Activated CD4-positive, alpha-beta memory T cell treated with anti-CD3 and anti-CD28 coated beads for 36 hours (primary cell): Measurements from ENCODE around the gene SETD1B. TPM values are rescaled to one million over a fixed set of nuclear protein-coding genes. Genes with fewer than 3 reads are reported as not detected.

Experiments
- CTCF ChIA-PET: fragments of 350-600 bp; sonication (Branson Sonifier 250); formaldehyde crosslinking; loops from one replicate; lab custom pipeline; 2021; ENCODE audit warnings: antibody characterized with exemption, inconsistent platforms; lab: Charles Lee
- POLR2A ChIA-PET: fragments of 350-600 bp; sonication (Branson Sonifier 250); formaldehyde crosslinking; loops from one replicate; lab custom pipeline; 2021; ENCODE audit warnings: antibody characterized with exemption; lab: Charles Lee
- DNase-seq: peaks from one replicate; pipeline ENCODE4 v3.0.0-alpha.2; 2020
- H3K27ac Mint-ChIP-seq: one replicate; pipeline ENCODE4 v1.8.0; 2021; ENCODE audit warnings: mixed read lengths
- H3K27me3 Mint-ChIP-seq: one replicate; pipeline ENCODE4 v1.8.0; 2021; ENCODE audit warnings: mixed read lengths
- H3K36me3 Mint-ChIP-seq: one replicate; pipeline ENCODE4 v1.8.0; 2021; ENCODE audit warnings: mixed read lengths
- H3K4me1 Mint-ChIP-seq: one replicate; pipeline ENCODE4 v1.8.0; 2021; ENCODE audit warnings: low read depth, mixed read lengths
- H3K4me3 Mint-ChIP-seq: one replicate; pipeline ENCODE4 v1.8.0; 2021; ENCODE audit warnings: mild to moderate bottlenecking, mixed read lengths
- H3K9me3 Mint-ChIP-seq: one replicate; pipeline ENCODE4 v1.8.0; 2021; ENCODE audit warnings: mixed read lengths
- intact Hi-C: fragments of 100-400 bp; cut with micrococcal nuclease; formaldehyde crosslinking; loops from one replicate; pipeline ENCODE4 v1.15.1; 2023
- total RNA-seq, 2 experiments: library from RNA; stranded (reverse); gene quantifications; one replicate each; pipeline ENCODE4 v1.2.3, GENCODE V29; 2021

The SETD1B gene
- total RNA-seq, 2 experiments from 2014 or later = 14.1 to 15.2 TPM

DNA sequence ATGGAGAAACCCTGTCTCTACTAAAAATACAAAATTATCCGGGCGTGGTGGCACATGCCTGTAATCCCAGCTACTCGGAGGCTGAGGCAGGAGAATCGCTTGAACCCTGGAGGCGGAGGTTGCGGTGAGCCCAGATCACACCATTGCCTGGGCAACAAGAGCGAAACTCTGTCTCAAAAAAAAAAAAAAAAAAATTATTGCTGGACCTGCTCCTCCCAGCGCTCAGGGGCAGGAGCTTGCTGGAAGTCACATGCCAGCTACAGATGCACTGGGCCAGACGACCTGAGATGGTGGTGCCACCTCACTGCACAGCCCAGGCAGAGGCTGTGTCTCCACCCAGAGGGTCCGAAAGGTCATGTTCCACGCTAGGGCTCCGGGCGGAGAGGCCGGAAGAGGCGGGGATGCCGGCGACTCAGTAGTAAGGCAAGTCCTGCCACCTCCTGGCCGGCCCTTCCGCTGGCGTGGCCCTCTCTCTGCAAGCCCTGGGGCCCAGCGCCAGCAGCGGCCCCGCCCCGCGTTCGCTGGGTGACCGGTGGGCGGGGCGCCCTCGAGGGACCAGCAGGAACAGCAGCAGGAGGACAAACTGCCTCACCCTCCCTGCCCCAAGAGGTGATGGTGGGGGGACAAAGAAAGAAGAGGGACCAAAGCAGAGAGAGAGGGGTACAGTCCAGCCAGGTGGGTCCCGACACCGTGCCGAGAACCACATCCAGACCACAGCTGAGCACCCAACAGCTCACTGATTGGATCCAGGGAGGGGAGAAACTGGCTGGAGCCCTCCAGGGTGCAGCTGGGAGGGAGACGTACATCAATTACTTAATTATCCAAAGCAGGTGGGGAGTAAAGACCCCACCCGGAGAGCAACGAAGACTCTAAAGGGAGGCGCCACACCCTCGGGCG is 6.7 kb upstream of the SETD1B start:
- H3K4me1 Mint-ChIP-seq = peaks cover 38% of the 10 kb centered on the region
- no peak overlapping the region for H3K4me3 Mint-ChIP-seq
- no peak for DNase-seq
- H3K36me3 Mint-ChIP-seq = peaks cover 33% of the 10 kb centered on the region
- intact Hi-C loops = loop anchor here (10.0 kb wide), 1 partner anchor 428 kb away; the partner anchor contains the start of gene DIABLO
- peak overlapping the region; percentile 28 for H3K27ac Mint-ChIP-seq
- ChIA-PET CTCF (interaction anchor here (4.5 to 18.5 kb wide), 4 partner anchors 12 to 109 kb away, joined by 67 to 856 read pairs (median 267); partner anchors contain the start of genes PSMD9 and SETD1B), POLR2A (interaction anchor here (3.4 to 8.2 kb wide), 3 partner anchors 9 to 15 kb away, joined by 15 to 127 read pairs (median 86); no protein-coding TSS in a partner anchor)
- H3K9me3 Mint-ChIP-seq = no peaks in the 10 kb centered on the region
- no peaks in the 10 kb centered on the region for H3K27me3 Mint-ChIP-seq

DNA sequence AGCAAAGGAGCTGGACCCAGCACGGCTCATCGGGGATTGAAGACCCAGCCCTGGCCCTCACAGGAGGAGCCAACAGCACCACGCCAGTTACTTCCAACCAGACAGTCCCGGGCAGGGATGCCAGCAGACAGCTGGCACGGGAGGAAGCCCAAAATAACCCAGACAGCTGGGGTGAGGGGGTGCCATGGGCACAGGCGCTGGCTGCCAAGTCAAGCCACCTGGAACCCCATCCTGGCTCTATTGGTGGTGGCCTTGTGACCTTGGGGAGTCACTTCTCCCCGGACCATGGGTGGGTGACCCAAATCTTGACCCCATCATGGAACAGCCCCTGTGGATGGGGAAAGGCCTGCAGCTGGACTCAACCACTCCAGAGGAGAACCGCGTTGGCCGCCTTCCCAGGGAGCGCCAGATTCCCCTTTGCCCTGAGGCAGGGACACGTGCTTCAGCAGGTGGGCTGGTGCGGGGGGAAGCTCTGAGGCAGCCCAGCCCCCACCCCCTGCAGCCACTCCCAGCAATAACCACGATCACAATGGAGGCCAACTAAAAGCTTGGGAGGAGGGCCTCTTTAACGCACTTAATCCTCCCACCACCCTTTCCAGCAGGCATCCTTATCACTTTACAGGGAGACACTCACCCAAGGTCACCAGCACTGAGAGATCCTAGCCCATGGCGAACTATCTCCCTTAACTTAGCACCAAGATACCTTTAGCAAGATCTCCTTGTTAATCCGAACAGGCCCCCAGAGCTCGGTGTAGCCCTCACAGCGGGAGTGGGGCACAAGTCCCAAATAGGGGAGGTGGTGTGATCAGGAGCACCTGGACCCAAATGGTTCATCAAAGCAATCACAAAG is 5.6 kb upstream of the SETD1B start:
- Mint-ChIP-seq H3K4me3 (peak overlapping the region; percentile 83), H3K9me3 (no peaks in the 10 kb centered on the region), H3K36me3 (peaks cover 30% of the 10 kb centered on the region), H3K27ac (peak overlapping the region; percentile 89), H3K27me3 (no peaks in the 10 kb centered on the region), H3K4me1 (peaks cover 34% of the 10 kb centered on the region)
- CTCF ChIA-PET = interaction anchor here (0.6 to 18.5 kb wide), 4 partner anchors 9 to 737 kb away, joined by 3 to 856 read pairs (median 6); partner anchors contain the start of genes PSMD9 and SETD1B
- intact Hi-C loops = loop anchor here (10.0 kb wide), 1 partner anchor 427 kb away; the partner anchor contains the start of gene DIABLO
- DNase-seq = no peak
- POLR2A ChIA-PET = interaction anchor here (1.4 to 7.7 kb wide), 4 partner anchors 8 to 15 kb away, joined by 3 to 86 read pairs (median 10); no protein-coding TSS in a partner anchor

DNA sequence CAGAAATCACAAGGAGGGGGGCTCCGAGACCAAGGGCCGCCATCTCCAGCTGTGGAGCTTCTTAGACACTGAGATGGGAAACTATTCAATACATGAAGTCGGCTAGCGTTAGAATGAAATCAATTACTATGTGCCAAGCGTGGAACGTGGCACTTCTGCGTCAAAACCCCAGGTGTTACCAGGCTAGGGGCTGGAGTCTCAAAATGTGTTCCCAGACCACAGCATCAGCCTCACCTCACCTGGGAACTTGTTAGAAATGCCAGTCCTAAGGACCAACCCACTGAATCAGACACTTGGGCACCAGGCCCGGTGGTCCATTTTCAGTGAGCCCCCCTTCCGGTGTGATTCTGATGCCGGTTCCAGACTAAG is 5.0 kb upstream of the SETD1B start:
- DNase-seq = no peak
- POLR2A ChIA-PET = interaction anchor here (1.2 to 7.7 kb wide), 5 partner anchors 8 to 95 kb away, joined by 3 to 86 read pairs (median 5); no protein-coding TSS in a partner anchor
- peak overlapping the region; percentile 83 for H3K4me3 Mint-ChIP-seq
- H3K9me3 Mint-ChIP-seq = no peaks in the 10 kb centered on the region
- H3K36me3 Mint-ChIP-seq = peaks cover 30% of the 10 kb centered on the region
- intact Hi-C loops = loop anchor here (10.0 kb wide), 1 partner anchor 426 kb away; the partner anchor contains the start of gene DIABLO
- peak overlapping the region; percentile 89 for H3K27ac Mint-ChIP-seq
- CTCF ChIA-PET = interaction anchor here (2.3 to 18.5 kb wide), 2 partner anchors 10 to 89 kb away, joined by 10 to 856 read pairs; partner anchors contain the start of genes PSMD9 and SETD1B
- H3K4me1 Mint-ChIP-seq = peaks cover 34% of the 10 kb centered on the region
- no peaks in the 10 kb centered on the region for H3K27me3 Mint-ChIP-seq

DNA sequence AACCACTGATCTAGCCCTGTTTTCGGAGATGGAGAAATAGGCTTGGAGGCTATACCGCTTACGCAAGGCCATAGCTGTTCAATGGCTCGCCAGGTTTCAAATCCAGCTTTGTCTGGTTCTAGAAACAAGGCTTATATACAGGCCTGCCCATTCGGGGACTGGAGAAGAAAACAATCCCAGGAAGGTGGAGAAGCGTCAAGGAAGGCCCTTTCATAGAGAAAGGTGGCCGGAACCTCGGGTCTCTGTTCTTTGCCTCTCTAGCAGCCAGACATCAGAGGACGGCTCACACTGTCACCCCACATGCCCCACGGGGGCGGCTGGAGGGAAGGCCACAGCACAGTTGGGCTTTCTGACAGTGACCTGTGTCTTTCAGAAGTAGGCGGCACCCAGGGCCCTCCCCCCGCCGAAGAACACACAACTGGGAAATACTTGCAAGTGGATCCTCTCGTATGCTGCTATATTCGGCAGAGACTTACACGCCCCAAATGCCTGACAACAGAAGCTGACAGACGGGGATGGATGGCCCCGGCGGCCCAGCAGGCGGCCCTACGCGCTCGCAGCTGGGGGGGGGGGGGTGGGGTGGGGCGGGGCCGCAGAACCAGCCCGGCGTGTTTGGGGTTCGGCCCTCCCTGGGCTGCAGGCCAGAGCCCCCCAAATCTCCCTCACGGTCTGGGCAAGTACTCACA is 4.5 kb upstream of the SETD1B start:
- ChIA-PET POLR2A (interaction anchor here (1.2 to 7.7 kb wide), 4 partner anchors 10 to 94 kb away, joined by 3 to 86 read pairs (median 4); no protein-coding TSS in a partner anchor), CTCF (interaction anchor here (2.3 to 18.5 kb wide), 2 partner anchors 10 to 89 kb away, joined by 10 to 856 read pairs; partner anchors contain the start of genes PSMD9 and SETD1B)
- H3K9me3 Mint-ChIP-seq = no peaks in the 10 kb centered on the region
- H3K4me3 Mint-ChIP-seq = peak overlapping the region; percentile 83
- DNase-seq = peak; percentile 74
- H3K4me1 Mint-ChIP-seq = peaks cover 33% of the 10 kb centered on the region
- peak overlapping the region; percentile 89 for H3K27ac Mint-ChIP-seq
- H3K27me3 Mint-ChIP-seq = no peaks in the 10 kb centered on the region
- peaks cover 30% of the 10 kb centered on the region for H3K36me3 Mint-ChIP-seq
- intact Hi-C loops = loop anchor here (10.0 kb wide), 1 partner anchor 426 kb away; the partner anchor contains the start of gene DIABLO

DNA sequence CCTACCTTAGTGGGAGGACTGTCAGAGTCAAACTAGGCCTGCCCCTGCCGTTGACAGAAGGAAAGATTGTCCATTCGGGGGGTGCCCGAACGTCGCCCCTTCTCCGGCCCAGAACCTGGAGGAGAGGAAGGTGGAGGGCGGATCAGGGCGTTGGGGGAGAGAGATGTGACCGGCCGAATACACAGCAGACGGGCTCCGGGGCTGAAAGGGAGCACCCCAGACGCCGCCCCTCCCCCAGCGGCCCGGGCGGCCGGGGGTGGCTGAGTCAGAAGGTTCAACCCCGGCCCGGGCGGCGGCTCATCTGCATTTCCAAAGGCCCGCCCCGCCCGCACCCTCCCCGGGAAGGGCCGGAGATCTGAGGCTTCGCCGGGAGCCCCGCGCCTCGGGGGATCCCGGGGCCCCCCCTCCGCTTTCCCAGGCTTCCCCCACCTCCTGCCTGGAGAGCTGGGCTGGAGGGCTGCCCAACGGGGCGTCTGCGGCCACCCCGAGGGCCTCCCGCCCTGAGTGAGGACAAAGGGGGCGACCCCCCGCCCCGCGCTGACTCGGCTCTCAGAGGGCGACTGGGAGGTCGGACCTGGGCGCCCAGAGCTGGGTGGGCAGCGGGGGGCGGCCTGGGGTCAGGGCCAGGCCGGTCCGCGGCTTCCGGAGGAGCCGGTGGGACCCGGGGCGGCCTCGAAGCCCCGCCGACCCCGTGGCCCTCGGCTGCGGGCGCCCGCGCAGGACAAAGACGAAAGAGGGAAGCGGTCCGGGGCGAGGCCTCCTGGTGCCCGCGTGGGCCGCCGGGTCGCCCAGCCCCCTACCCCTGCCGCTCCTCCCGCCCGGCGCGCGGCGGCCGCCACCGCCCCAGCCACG is 3.7 kb upstream of the SETD1B start:
- intact Hi-C loops = loop anchor here (10.0 kb wide), 1 partner anchor 425 kb away; the partner anchor contains the start of gene DIABLO
- no peaks in the 10 kb centered on the region for H3K27me3 Mint-ChIP-seq
- peaks cover 26% of the 10 kb centered on the region for H3K4me1 Mint-ChIP-seq
- POLR2A ChIA-PET = interaction anchor here (0.6 to 7.7 kb wide), 8 partner anchors 10 to 1508 kb away, joined by 3 to 86 read pairs (median 6); partner anchors contain the start of genes PSMD9 and RNU4-2
- CTCF ChIA-PET = interaction anchor here (2.3 to 18.5 kb wide), 4 partner anchors 6 to 88 kb away, joined by 10 to 856 read pairs (median 436); partner anchors contain the start of genes PSMD9, RHOF and SETD1B
- peaks cover 34% of the 10 kb centered on the region for H3K36me3 Mint-ChIP-seq
- no peaks in the 10 kb centered on the region for H3K9me3 Mint-ChIP-seq
- H3K27ac Mint-ChIP-seq = peak overlapping the region; percentile 89
- DNase-seq = peak; percentile 89
- H3K4me3 Mint-ChIP-seq = peak overlapping the region; percentile 83

DNA sequence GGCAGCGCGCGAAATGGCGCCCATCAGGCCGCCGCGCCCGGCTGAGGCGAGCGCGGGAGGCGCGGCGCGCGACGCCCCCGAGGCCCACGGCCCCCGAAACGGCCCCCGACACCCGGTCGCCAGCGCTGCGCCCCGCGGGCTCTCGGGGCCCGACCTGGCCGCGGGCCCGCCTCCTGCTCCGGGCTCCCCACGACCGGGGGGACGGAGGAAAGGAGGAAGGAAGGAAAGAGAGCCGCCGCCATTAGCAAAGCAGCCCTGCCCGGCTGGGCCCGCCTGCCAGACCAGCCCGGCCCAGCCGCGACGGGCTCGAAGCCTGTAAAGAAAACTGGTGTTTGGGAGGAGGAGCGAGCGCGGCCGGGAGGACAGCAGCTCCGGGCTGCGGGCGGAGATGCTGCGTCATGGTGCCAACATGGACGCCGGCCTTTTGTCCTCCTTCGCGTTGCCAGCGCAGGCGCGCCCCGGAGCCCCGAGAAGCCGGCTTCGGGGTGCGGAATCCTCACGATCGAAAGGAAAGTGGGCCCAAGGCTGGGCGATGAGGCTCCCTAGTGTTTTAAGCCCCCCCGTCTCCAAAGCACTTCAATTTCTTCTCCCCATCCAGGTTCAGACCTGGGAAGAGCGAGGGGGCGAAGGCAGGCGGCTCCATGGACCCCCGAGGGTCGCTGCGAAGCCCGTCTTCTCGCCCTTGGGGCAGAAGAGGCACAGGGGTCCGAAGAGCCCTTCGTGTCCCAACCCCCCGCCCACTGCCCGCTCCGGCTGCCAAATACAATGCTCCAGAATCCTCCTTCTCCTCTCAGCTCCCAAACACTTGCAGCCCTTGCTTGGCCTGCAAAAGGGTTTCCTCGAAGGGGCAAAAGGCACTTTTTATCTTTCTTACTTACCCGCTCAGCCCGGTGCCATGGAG is 2.9 kb upstream of the SETD1B start:
- no peaks in the 10 kb centered on the region for H3K27me3 Mint-ChIP-seq
- H3K27ac Mint-ChIP-seq = peak overlapping the region; percentile 99
- DNase-seq = peak; percentile 82
- ChIA-PET CTCF (interaction anchor here (1.5 to 18.5 kb wide), 6 partner anchors 6 to 87 kb away, joined by 4 to 856 read pairs (median 14); partner anchors contain the start of genes PSMD9, RHOF and SETD1B), POLR2A (interaction anchor here (0.6 to 7.7 kb wide), 11 partner anchors 7 to 1509 kb away, joined by 3 to 86 read pairs (median 7); partner anchors contain the start of genes PSMD9, RHOF and RNU4-2)
- H3K36me3 Mint-ChIP-seq = peaks cover 40% of the 10 kb centered on the region
- peak overlapping the region; percentile 91 for H3K4me3 Mint-ChIP-seq
- H3K4me1 Mint-ChIP-seq = peaks cover 25% of the 10 kb centered on the region
- intact Hi-C loops = no loop called here
- H3K9me3 Mint-ChIP-seq = no peaks in the 10 kb centered on the region

DNA sequence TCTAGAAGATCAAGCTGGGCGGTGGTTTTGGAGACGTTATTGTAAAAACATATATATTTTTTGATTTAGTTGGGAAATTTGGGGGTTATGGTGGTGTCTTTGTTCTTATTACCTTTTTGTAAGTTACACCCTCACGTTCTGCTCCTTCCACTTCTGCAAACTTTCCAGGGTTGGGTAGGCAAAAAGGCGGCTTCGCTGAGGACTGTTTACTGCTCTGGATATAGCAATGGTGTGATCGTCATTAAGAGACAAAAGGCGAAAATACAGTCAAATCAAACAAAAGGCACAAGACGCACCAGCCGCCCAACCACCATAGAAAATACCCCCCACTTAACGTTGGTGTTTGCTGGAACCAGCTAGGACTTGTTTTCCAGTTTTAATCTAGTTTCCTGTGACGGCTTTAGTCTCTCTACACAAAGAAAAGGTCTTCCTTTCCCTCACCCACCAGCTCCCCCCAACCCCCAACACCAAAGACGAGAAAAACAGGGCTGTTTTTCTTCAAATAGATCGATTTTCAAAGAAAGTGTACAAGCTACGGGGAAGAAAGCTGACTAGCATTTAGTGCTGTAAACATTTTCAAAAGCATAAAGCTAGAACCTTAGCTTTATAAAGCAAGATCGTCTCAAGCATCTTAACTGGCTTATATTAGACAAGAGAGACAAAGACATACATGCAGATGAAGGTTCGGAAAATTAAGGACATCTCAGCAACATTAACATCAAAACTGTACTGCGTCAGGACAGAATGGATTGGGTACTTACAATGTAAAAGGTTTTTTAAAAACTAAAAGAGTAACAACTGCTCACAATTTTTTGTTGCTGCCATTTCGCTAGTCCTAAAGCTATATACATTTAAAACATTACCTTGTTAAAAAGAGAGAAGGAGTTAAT is 2.0 kb upstream of the SETD1B start:
- peak; percentile 67 for DNase-seq
- peak overlapping the region; percentile 91 for H3K4me3 Mint-ChIP-seq
- H3K27ac Mint-ChIP-seq = peak overlapping the region; percentile 99
- ChIA-PET CTCF (interaction anchor here (1.1 to 18.5 kb wide), 7 partner anchors 7 to 322 kb away, joined by 3 to 856 read pairs (median 11); partner anchors contain the start of genes PSMD9, RHOF and SETD1B), POLR2A (interaction anchor here (0.7 to 4.2 kb wide), 10 partner anchors 8 to 1510 kb away, joined by 3 to 41 read pairs (median 4); partner anchors contain the start of genes RHOF, RNU4-2 and ZCCHC8)
- peaks cover 31% of the 10 kb centered on the region for H3K4me1 Mint-ChIP-seq
- intact Hi-C loops = loop anchor here (1.0 kb wide), 1 partner anchor 8 kb away; no protein-coding TSS in a partner anchor
- peaks cover 45% of the 10 kb centered on the region for H3K36me3 Mint-ChIP-seq
- no peaks in the 10 kb centered on the region for H3K27me3 Mint-ChIP-seq
- no peaks in the 10 kb centered on the region for H3K9me3 Mint-ChIP-seq

DNA sequence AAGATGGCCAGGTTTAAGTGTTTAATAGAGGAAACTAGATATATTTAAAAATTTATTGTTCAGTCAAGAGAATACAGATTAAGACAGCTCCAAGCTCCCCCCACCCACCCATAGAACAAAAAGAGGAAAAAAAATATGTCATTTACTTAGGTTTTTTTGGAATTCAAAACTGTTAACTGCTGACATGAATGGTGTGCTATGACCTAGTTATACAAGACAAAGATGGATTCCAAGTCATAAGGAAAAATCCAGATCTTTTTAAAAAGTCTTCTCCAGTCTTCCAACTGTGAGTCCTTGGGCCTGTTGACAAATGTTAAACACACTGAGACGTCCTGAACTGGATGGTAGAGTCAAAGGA is 1.3 kb upstream of the SETD1B start:
- Mint-ChIP-seq H3K4me1 (peaks cover 32% of the 10 kb centered on the region), H3K36me3 (peaks cover 43% of the 10 kb centered on the region), H3K9me3 (no peaks in the 10 kb centered on the region), H3K27ac (peak overlapping the region; percentile 99), H3K27me3 (no peaks in the 10 kb centered on the region), H3K4me3 (peak overlapping the region; percentile 91)
- DNase-seq = no peak
- CTCF ChIA-PET = interaction anchor here (1.1 to 18.5 kb wide), 6 partner anchors 7 to 323 kb away, joined by 3 to 856 read pairs (median 14); partner anchors contain the start of genes PSMD9, RHOF and SETD1B
- intact Hi-C loops = loop anchor here (1.0 kb wide), 1 partner anchor 8 kb away; no protein-coding TSS in a partner anchor
- POLR2A ChIA-PET = interaction anchor here (0.9 to 4.2 kb wide), 10 partner anchors 9 to 266 kb away, joined by 3 to 41 read pairs (median 4); partner anchors contain the start of genes RHOF and TMEM120B
